DLD1 (cell line): ENCODE data around the gene TMCC1.
"Not testable (repeated sequence)": the region's sequence is repeated elsewhere in the genome, so short reads cannot be mapped to it uniquely, and the experiment has no call there.

ENCODE experiments used
- in situ Hi-C: cut with HindIII; loops from 2 replicates; pipeline ENCODE4 v1.10.0; 2017; ENCODE audit warnings: low sequenced_read_pairs

The TMCC1 gene

DNA sequence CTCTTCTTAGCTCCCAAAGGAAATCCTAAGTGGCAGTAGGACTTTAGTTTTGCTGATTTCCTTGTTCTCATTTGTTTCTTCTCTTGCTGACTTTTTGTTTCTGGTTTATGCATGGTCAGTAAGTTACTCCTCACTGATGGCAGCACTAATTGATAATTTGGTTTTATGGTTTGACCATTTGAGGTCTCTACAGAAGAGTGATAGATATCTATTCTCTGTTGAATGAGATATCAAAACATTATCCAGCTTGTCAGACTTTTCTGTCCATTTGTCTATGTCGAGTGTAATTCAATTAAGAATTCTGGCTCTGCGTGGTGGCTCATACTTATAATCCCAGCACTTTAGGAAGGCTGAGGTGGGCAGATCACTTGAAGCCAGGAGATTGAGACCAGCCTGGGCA lies 202.5 kb downstream of the TMCC1 start:
- in situ Hi-C loops: no loop called here

DNA sequence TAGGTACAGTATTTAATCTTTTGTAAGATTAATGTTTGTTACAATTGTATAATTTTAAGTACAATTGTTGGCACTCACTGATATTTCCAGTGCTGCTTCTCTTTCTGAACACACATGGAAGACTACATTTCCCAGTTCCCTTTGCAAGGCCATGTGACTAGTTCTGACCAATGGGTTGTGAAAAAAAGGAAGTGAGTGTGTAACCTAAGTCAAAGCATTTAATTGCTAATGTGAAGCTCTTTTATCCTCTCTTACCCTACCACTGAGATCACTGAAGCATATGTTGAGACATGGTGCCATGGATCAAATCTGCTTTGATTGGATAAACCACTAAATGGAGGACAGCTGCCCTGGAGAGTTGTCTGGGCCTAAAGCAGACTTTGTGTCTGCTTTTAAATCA lies 203.1 kb downstream of the TMCC1 start:
- in situ Hi-C loops: no loop called here

DNA sequence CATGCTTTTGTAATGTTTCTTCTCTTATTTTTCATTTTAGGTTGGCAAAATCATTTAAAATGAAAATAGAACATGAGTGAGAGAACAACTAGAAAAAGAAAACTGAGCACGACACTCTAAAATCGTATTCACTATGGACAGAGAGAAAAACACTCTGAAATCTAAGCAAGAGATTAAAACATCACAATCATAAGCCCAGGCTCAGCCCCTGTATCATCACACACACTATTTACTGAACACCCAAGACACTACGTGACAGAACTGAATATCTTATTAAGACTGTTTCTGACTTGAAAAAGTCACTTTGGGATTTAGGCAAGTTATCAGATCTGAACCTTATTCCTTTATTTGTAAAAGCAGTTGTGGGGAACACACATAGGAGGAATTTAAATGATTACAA lies 204.5 kb downstream of the TMCC1 start:
- in situ Hi-C loops: no loop called here

DNA sequence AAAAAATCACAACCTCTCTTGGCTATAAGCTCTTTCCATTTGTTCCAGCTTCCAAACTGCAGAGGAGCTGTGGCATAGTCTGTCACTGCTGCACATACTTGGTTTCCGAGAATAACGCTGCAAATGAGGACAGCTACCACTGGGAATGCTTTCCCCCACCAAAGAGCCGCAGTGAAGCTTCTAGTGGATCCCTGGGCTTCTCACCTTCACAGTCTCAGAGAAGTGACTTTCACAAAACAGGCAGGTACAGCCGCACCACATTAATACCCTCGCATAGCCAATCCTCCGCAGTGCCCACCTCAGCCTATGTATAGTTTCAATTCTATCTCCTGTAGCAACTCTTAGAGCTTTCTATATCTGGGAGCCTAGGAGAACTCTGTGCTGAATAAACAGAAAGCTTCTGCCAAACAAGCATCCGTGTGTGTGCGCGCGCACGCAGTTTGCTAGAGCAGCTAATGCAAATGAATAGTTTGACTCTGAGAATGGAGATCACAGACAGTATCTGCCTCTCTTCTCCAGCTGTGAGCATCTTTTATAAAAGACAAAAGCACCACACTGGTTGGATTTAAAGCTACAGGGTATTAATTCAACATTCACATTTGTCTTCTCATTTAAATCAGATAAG lies 205.1 kb downstream of the TMCC1 start:
- in situ Hi-C loops: no loop called here

- in situ Hi-C loops: no loop called here
Observed at GRCh38 chr3:129687586-129688125, 205.9 kb downstream of the TMCC1 start.

DNA sequence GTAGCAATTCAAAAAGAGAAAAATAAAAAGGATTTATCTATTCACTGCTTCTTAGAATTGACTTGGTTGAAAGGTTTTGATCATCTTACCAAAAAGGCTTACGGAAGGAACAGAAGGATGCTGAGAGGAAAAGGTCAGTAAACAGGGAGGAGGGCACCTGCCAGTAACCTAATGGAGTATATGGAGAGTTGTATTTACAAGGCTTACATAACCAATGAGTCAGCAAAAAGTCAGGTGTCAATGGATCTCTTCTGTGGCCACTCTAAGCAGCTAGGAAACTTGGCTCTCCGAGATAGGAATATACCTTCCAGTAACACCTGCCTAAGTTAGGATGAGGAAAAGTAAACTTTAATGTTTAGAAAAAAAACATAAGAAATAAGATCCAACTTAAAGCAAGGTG lies 206.6 kb downstream of the TMCC1 start:
- in situ Hi-C loops: no loop called here

GRCh38 chr3:129684270-129684669 lies 209.2 kb downstream of the TMCC1 start:
- in situ Hi-C loops: no loop called here

DNA sequence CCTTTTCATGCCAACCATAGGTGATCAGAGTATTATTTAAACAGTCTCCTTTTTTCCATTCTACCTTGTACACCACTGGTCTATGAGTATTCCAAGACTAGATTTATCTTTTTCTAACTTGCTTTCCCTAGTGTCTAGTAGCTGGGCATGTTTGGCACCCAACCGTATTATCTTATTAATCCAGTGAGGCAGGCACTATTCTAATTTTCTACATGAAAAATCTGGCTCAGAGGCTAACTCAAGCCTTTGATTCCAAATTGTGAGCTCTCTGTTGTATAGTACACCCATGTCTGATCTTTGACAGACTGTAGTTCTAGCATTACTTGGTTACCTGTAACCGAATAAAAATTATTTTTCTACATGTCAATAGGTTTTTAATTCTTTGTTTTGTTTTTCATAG lies 210.3 kb downstream of the TMCC1 start:
- in situ Hi-C loops: no loop called here

- in situ Hi-C loops: no loop called here
Observed at GRCh38 chr3:129676985-129677384, 216.5 kb downstream of the TMCC1 start.

GRCh38 chr3:129674798-129675123 lies 218.8 kb downstream of the TMCC1 start:
- in situ Hi-C loops: not testable (repeated sequence)

DNA sequence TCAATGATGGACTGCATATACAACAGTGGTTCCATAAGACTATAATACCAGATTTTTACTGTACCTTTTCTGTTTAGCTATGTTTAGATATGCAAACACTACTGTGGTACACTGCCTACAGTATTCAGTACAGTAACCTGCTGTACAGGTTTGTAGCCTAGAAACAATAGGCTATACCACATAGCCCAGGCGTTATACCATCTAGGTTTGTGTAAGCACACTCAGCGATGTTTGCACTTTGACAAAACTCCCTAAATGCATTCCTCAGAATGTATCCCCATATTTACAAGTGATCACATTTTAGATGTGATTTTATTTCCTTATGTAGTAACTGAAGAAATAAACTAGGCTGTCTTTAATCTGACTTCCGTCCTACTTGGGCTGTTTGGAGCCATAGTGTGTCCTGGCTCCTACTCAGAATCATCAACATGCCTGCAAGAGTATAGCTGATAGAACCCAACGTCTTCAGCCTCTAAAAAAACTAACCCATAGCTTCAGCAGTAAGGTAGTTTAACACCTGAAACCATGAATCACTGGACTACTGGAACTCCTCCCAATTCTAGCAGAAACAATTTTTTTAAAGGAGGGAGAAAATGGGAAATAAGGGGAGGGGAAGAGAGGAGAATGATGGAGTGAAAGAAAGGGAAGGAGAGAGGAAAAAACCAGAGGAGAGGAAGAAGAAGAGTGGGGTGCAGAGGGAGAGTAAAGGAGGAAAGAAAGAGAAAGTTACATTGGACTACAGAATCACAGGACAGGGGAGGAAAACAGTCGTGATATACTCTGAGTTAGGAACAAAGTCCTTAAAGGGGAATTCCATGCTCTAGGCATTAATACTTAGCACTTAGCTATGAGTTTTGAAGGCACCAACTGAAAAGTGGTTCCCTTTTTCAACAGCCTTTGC lies 219.4 kb downstream of the TMCC1 start:
- in situ Hi-C loops: no loop called here

DNA sequence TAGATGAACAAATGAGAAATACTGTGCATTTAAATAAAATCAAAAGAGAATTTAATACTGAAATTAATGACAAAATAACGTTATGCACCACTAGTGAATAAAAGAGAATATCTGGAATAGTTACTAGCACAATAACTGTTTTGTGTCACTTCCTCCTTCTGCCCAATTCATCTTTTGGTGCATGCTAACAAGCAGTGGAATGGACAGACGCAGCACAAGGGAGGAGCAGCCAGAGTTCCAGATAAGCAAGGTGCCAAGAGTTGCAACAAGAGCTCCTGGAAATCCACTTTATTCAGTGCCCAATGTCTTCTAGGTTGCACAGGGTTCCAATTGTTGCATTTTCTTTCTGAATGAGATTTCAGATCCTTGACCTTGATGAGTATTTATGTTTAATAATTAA lies 220.5 kb downstream of the TMCC1 start:
- in situ Hi-C loops: no loop called here

GRCh38 chr3:129672412-129672811 lies 221.1 kb downstream of the TMCC1 start:
- in situ Hi-C loops: no loop called here

DNA sequence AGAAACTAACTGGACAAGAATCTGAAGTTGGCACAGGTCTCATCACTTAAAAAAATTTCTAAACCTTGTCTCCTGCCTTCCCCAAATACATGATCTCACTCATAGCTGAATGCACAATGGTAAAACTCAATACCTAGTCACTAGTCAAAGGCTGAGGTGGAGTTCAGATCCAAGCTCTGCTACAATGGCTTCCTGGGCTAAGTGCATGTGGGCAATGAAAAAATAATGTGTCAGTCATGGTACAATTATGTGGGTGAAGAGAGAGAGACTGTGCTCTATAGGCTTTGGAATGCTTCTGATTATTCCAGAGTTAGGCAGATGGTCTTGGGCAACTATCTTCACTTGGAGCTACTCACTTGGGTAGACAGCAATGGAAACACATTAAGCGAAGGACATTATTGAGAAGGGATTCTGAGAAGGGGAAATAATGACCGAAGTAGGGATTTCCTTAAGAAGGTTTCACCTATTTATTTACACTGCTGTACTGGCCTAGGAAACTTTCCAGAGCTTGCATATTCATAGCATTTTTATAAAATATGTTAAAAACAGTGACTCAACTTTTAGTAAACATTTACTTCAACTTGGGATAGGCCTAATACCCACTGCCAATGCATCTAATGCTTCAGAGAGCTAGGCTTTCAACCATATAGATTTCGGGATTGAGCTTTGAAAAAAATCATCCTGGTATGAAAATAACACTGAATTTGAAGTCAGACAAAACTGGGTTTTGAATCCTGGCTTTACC lies 228.3 kb downstream of the TMCC1 start:
- in situ Hi-C loops: no loop called here

GRCh38 chr3:129663930-129664646 lies 229.4 kb downstream of the TMCC1 start:
- in situ Hi-C loops: no loop called here

DNA sequence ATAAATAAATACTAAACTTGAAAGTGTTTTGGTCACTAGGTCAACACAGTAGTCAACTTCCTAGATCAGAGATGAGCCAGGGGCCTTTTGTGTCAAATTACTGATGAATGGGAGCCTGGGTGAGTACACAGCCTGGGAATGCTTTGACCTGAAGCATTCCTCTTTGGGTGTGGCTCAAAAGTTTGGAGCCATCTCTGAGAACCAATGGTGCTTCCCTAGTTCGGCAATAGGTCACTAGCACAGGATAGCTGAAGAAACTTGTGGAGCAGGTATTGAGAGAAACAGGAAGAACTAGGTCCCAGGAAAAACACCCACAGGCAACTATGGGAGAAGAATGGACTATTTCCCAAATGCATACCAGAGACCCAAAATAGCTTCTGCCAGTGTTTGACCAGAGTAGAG lies 230.5 kb downstream of the TMCC1 start:
- in situ Hi-C loops: no loop called here

DNA sequence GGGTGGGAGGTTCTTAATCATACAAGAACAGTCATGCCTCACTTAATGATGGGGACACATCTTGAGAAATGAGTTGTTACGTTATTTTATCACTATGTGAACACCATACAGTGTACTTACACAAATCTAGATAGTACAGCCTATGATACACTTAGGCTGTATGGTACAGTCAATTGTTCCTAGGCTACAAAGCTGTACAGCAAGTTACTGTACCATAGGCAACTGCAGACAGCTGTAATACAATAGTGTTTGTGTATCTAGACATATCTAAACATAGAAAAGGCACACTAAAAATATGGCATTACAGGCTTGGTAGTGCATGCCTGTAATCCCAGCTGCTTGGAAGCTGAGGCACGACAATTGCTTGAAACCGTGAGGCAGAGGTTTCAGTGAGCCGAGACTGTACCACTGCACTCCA lies 231.3 kb downstream of the TMCC1 start:
- in situ Hi-C loops: no loop called here

GRCh38 chr3:129661766-129662165 lies 231.7 kb downstream of the TMCC1 start:
- in situ Hi-C loops: no loop called here

GRCh38 chr3:129658110-129658843 lies 235.2 kb downstream of the TMCC1 start:
- in situ Hi-C loops: no loop called here
